Trophoblast cell (in vitro differentiated cells and primary cell): ENCODE data around the gene ISOC2.
A peak's percentile ranks its signal among the peaks of the same experiment; 100 is the strongest.
"Not testable (repeated sequence)": the region's sequence is repeated elsewhere in the genome, so short reads cannot be mapped to it uniquely, and the experiment has no call there.

Experiments
- DNase-seq, 2 donors: peaks; one replicate each; pipeline ENCODE4 v3.0.0-alpha.2; 2016
- H2AFZ ChIP-seq: 2 replicates; pipeline ENCODE4 v1.6.1; 2013; ENCODE audit warnings: low read length, moderate library complexity, mild to moderate bottlenecking; ENCODE audit not compliant: insufficient read depth, poor library complexity
- H2AK5ac ChIP-seq: 2 replicates; pipeline ENCODE4 v1.6.1; 2013; ENCODE audit warnings: mild to moderate bottlenecking, low read length
- H2BK120ac ChIP-seq: 2 replicates; pipeline ENCODE4 v1.6.1; 2013; ENCODE audit warnings: low read length, mild to moderate bottlenecking, moderate library complexity; ENCODE audit not compliant: insufficient read depth, poor library complexity
- H2BK12ac ChIP-seq: 2 replicates; pipeline ENCODE4 v1.6.1; 2013; ENCODE audit warnings: mild to moderate bottlenecking, low read length, moderate library complexity
- H2BK5ac ChIP-seq: 2 replicates; pipeline ENCODE4 v1.6.1; 2013; ENCODE audit warnings: low read length, low read depth, moderate library complexity, mild to moderate bottlenecking; ENCODE audit not compliant: poor library complexity
- H3K14ac ChIP-seq: 2 replicates; pipeline ENCODE4 v1.6.1; 2013; ENCODE audit warnings: mild to moderate bottlenecking, low read length
- H3K18ac ChIP-seq: 2 replicates; pipeline ENCODE4 v1.6.1; 2013; ENCODE audit warnings: mild to moderate bottlenecking, low read length
- H3K23ac ChIP-seq: 2 replicates; pipeline ENCODE4 v1.6.1; 2013; ENCODE audit warnings: low read length
- H3K27ac ChIP-seq: 2 replicates; pipeline ENCODE4 v1.5.1; 2013; ENCODE audit warnings: low read depth, mild to moderate bottlenecking, inconsistent platforms, low read length, moderate library complexity
- H3K27me3 ChIP-seq: 2 replicates; pipeline ENCODE4 v1.6.1; 2013; ENCODE audit warnings: inconsistent platforms, mild to moderate bottlenecking, low read length, moderate library complexity; ENCODE audit not compliant: insufficient read depth
- H3K36me3 ChIP-seq, 2 experiments: 1 replicate in 1 of 2; 2 replicates in 1 of 2; pipeline ENCODE4 v1.6.1; 2013; ENCODE audit warnings: low read length in 2 of 2, mild to moderate bottlenecking in 2 of 2, moderate library complexity in 1 of 2; ENCODE audit not compliant: insufficient read depth in 2 of 2, control insufficient read depth in 1 of 2
- H3K4ac ChIP-seq: 2 replicates; pipeline ENCODE4 v1.6.1; 2013; ENCODE audit warnings: low read depth, mild to moderate bottlenecking, low read length, moderate library complexity
- H3K4me1 ChIP-seq, 2 experiments: 1 replicate in 1 of 2; 2 replicates in 1 of 2; pipeline ENCODE4 v1.6.1; 2013; ENCODE audit warnings: low read length in 2 of 2, mild to moderate bottlenecking in 2 of 2, moderate library complexity in 1 of 2; ENCODE audit not compliant: insufficient read depth in 2 of 2, control insufficient read depth in 1 of 2
- H3K4me2 ChIP-seq: 2 replicates; pipeline ENCODE4 v1.6.1; 2013; ENCODE audit warnings: inconsistent platforms, mild to moderate bottlenecking, low read length, moderate library complexity
- H3K4me3 ChIP-seq: 2 replicates; pipeline ENCODE4 v1.5.1; 2013; ENCODE audit warnings: mild to moderate bottlenecking, low read depth, low read length, inconsistent platforms
- H3K79me1 ChIP-seq: one replicate; pipeline ENCODE4 v1.6.1; 2013; ENCODE audit warnings: low read length
- H3K79me2 ChIP-seq: 2 replicates; pipeline ENCODE4 v1.6.1; 2013; ENCODE audit warnings: low read length, mild to moderate bottlenecking; ENCODE audit not compliant: control insufficient read depth, insufficient read depth, poor library complexity
- H3K9ac ChIP-seq: 2 replicates; pipeline ENCODE4 v1.6.1; 2013; ENCODE audit warnings: mild to moderate bottlenecking, low read length
- H3K9me3 ChIP-seq: 2 replicates; pipeline ENCODE4 v1.6.1; 2013; ENCODE audit warnings: low read depth, mild to moderate bottlenecking, control low read depth, inconsistent platforms, low read length; ENCODE audit not compliant: insufficient read depth
- H4K12ac ChIP-seq: 2 replicates; pipeline ENCODE4 v1.6.1; 2013; ENCODE audit warnings: low read depth, mild to moderate bottlenecking, low read length, moderate library complexity
- H4K8ac ChIP-seq: 2 replicates; pipeline ENCODE4 v1.6.1; 2013; ENCODE audit warnings: low read depth, mild to moderate bottlenecking, low read length, moderate library complexity
- H4K91ac ChIP-seq: one replicate; pipeline ENCODE4 v1.6.1; 2013; ENCODE audit warnings: low read depth, mild to moderate bottlenecking, low read length, moderate library complexity
- WGBS: extraction: QIAGEN DNeasy Blood & Tissue Kit; methylation state at CpG from one replicate; pipeline ENCODE4 v1.1.7; 2013; ENCODE audit warnings: missing lambda C conversion rate; ENCODE audit not compliant: insufficient read length, insufficient coverage; ENCODE audit errors: extremely low coverage; 5-methylcytosine and 5-hydroxymethylcytosine counted together

The ISOC2 gene

GRCh38 chr19:55421281-55421680, 40.2 kb downstream of the ISOC2 start:
- H2AFZ ChIP-seq, H2BK12ac ChIP-seq, H4K12ac ChIP-seq, H3K79me1 ChIP-seq, H3K36me3 ChIP-seq, H3K4me1 ChIP-seq, H3K4ac ChIP-seq, H3K9me3 ChIP-seq, H3K14ac ChIP-seq, H3K18ac ChIP-seq, H3K4me2 ChIP-seq, H2BK120ac ChIP-seq, H3K27me3 ChIP-seq, H4K91ac ChIP-seq, DNase-seq, H3K9ac ChIP-seq, H3K27ac ChIP-seq, H2AK5ac ChIP-seq, H3K79me2 ChIP-seq, H3K23ac ChIP-seq, H4K8ac ChIP-seq, H2BK5ac ChIP-seq, H3K4me3 ChIP-seq: not testable (repeated sequence)
- WGBS = no CpG with 5 or more reads among the region's 4 CpGs

- no peak overlapping the region for H4K12ac ChIP-seq
- no peak overlapping the region for H3K27ac ChIP-seq
- H3K36me3 ChIP-seq = no peaks in the 10 kb centered on the region
- DNase-seq = no peak
- H3K9me3 ChIP-seq = peaks cover 2% of the 10 kb centered on the region
- no peak overlapping the region for H2BK5ac ChIP-seq
- H3K79me2 ChIP-seq = no peaks in the 10 kb centered on the region
- no peak overlapping the region for H3K14ac ChIP-seq
- no peak overlapping the region for H2BK12ac ChIP-seq
- H4K8ac ChIP-seq = no peak overlapping the region
- no peak overlapping the region for H4K91ac ChIP-seq
- no peak overlapping the region for H2AK5ac ChIP-seq
- H3K27me3 ChIP-seq = no peaks in the 10 kb centered on the region
- H3K9ac ChIP-seq = no peak overlapping the region
- H3K18ac ChIP-seq = no peak overlapping the region
- H3K4ac ChIP-seq = no peak overlapping the region
- no peak overlapping the region for H3K23ac ChIP-seq
- no peak overlapping the region for H2AFZ ChIP-seq
- WGBS = no CpG with 5 or more reads among the region's 5 CpGs
- H3K4me1 ChIP-seq = no peaks in the 10 kb centered on the region
- H3K4me3 ChIP-seq = no peak overlapping the region
- H3K79me1 ChIP-seq = no peaks in the 10 kb centered on the region
- H2BK120ac ChIP-seq = no peak overlapping the region
- H3K4me2 ChIP-seq = no peak overlapping the region
Observed at GRCh38 chr19:55419624-55420236, 41.7 kb downstream of the ISOC2 start.

- no peak overlapping the region for H2BK12ac ChIP-seq
- H3K18ac ChIP-seq = no peak overlapping the region
- H3K36me3 ChIP-seq = no peaks in the 10 kb centered on the region
- no peak overlapping the region for H2AFZ ChIP-seq
- WGBS = no CpG with 5 or more reads among the region's 5 CpGs
- H2AK5ac ChIP-seq = no peak overlapping the region
- H3K9me3 ChIP-seq = no peaks in the 10 kb centered on the region
- no peak overlapping the region for H2BK120ac ChIP-seq
- no peak overlapping the region for H3K9ac ChIP-seq
- no peak overlapping the region for H3K27ac ChIP-seq
- H4K91ac ChIP-seq = no peak overlapping the region
- H3K23ac ChIP-seq = no peak overlapping the region
- H3K79me2 ChIP-seq = no peaks in the 10 kb centered on the region
- H3K14ac ChIP-seq = no peak overlapping the region
- H3K4ac ChIP-seq = no peak overlapping the region
- no peak overlapping the region for H4K12ac ChIP-seq
- no peak overlapping the region for H2BK5ac ChIP-seq
- H4K8ac ChIP-seq = no peak overlapping the region
- no peak overlapping the region for H3K4me2 ChIP-seq
- no peak for DNase-seq
- no peaks in the 10 kb centered on the region for H3K79me1 ChIP-seq
- H3K4me1 ChIP-seq = no peaks in the 10 kb centered on the region
- no peak overlapping the region for H3K4me3 ChIP-seq
- no peaks in the 10 kb centered on the region for H3K27me3 ChIP-seq
Observed at GRCh38 chr19:55419103-55419502, 42.3 kb downstream of the ISOC2 start.

GRCh38 chr19:55418185-55418584, 43.3 kb downstream of the ISOC2 start:
- Histone ChIP-seq H3K4me1 (no peaks in the 10 kb centered on the region), H3K9me3 (no peaks in the 10 kb centered on the region), H3K27ac (no peak overlapping the region), H3K9ac (no peak overlapping the region), H3K23ac (no peak overlapping the region), H4K12ac (no peak overlapping the region), H2BK12ac (no peak overlapping the region), H3K4me2 (no peak overlapping the region), H3K36me3 (no peaks in the 10 kb centered on the region), H4K8ac (no peak overlapping the region), H2BK5ac (no peak overlapping the region), H2AFZ (no peak overlapping the region), H3K27me3 (no peaks in the 10 kb centered on the region), H2AK5ac (no peak overlapping the region), H3K14ac (no peak overlapping the region), H4K91ac (no peak overlapping the region), H3K18ac (no peak overlapping the region), H2BK120ac (no peak overlapping the region), H3K4ac (no peak overlapping the region), H3K79me2 (no peaks in the 10 kb centered on the region), H3K4me3 (no peak overlapping the region), H3K79me1 (no peaks in the 10 kb centered on the region)
- WGBS = no CpG with 5 or more reads among the region's 7 CpGs
- DNase-seq = peak; percentile 53 to 86
